ENCODE results near the gene PLA2G2C.

The PLA2G2C gene

GRCh38 chr1:20147846-20148570 lies 38.3 kb downstream of the PLA2G2C start:
- TF ChIP-seq CTCF (conservative IDR thresholded peaks at IDR 0.05) (no peak), ZFX (IDR thresholded peaks at IDR 0.05) (no peak)

GRCh38 chr1:20143734-20144565 lies 42.4 kb downstream of the PLA2G2C start:
- no peak overlapping the region for H3K27ac ChIP-seq
- TF ChIP-seq CTCF (conservative IDR thresholded peaks at IDR 0.05) (no peak), ZFX (IDR thresholded peaks at IDR 0.05) (no peak)

More at GRCh38 chr1:20147846-20148570, 38.3 kb downstream of the PLA2G2C start:
- no peak overlapping the region for H3K27ac ChIP-seq

GRCh38 chr1:20143318-20143717 lies 43.0 kb downstream of the PLA2G2C start:
- TF ChIP-seq CTCF (conservative IDR thresholded peaks at IDR 0.05) (no peak), ZFX (IDR thresholded peaks at IDR 0.05) (no peak)
- no peak overlapping the region for H3K27ac ChIP-seq

GRCh38 chr1:20142001-20142710 lies 44.2 kb downstream of the PLA2G2C start:
- TF ChIP-seq ZFX (IDR thresholded peaks at IDR 0.05) (no peak), CTCF (conservative IDR thresholded peaks at IDR 0.05) (no peak)
- H3K27ac ChIP-seq = no peak overlapping the region

GRCh38 chr1:20141466-20141865 lies 44.9 kb downstream of the PLA2G2C start:
- H3K27ac ChIP-seq = no peak overlapping the region; the same call in 1 of the 2 replicates
- TF ChIP-seq ZFX (IDR thresholded peaks at IDR 0.05) = no peak
- no peak for TF ChIP-seq CTCF (conservative IDR thresholded peaks at IDR 0.05)

- H3K27ac ChIP-seq = peak overlapping the region; percentile 59; the same call in 1 of the 2 replicates
- TF ChIP-seq ZFX (IDR thresholded peaks at IDR 0.05) (no peak), CTCF (conservative IDR thresholded peaks at IDR 0.05) (no peak)
Observed at GRCh38 chr1:20141001-20141400, 45.3 kb downstream of the PLA2G2C start.
